Measurements from ENCODE around the gene DPF3.

DNA sequence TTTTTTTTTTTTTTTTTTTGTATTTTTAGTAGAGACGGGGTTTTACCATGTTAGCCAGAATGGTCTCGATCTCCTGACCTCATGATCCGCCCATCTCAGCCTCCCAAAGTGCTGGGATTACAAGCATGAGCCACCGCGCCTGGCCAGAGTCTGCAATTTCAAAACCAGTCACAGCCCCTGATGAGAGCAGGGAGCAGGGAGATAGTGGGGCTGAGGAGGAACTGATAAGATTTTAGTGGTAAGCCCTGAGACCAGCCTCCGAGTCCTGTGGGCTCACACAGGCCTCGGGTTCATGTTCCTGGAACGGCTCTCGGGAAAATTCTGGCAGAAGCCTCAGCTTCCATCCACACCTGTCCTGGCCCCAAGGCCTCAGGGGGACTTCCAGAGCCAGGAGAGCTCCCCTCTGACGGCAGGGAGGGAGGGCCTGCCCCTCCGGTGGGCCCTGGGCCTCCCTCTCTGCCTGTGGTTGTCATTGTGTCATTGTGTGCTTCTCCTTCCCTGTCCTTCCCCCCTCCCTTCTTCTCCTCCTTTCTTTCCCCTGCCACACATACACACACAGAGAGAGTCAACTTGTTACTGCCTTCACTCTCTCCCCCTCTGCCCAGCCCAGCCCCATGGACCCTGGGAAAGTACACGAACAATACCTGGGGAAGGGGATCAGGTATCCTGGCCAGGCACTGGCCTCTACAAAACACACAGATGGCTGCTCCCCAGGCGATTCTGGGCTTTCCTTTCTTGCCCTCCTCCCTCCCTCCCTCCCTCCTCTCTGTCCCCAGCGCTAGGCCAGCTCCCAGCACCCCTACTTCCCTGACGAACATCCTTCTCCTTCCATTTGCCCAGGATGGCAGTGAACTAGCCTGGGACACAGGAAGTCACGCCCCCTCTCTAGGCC, 294.1 kb downstream of the DPF3 start:
- TF ChIP-seq, protein P1, sequence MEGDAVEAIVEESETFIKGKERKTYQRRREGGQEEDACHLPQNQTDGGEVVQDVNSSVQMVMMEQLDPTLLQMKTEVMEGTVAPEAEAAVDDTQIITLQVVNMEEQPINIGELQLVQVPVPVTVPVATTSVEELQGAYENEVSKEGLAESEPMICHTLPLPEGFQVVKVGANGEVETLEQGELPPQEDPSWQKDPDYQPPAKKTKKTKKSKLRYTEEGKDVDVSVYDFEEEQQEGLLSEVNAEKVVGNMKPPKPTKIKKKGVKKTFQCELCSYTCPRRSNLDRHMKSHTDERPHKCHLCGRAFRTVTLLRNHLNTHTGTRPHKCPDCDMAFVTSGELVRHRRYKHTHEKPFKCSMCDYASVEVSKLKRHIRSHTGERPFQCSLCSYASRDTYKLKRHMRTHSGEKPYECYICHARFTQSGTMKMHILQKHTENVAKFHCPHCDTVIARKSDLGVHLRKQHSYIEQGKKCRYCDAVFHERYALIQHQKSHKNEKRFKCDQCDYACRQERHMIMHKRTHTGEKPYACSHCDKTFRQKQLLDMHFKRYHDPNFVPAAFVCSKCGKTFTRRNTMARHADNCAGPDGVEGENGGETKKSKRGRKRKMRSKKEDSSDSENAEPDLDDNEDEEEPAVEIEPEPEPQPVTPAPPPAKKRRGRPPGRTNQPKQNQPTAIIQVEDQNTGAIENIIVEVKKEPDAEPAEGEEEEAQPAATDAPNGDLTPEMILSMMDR (IDR thresholded peaks at IDR 0.05): no peak
- no peak for TF ChIP-seq POLR2A (IDR thresholded peaks at IDR 0.05)

Measured in lower leg skin (tissue), 3 donors.